Stomach (tissue), 4 donors: ENCODE data around the gene NKAIN2.

Experiments
- POLR2A ChIP-seq, 4 donors: fragments of 450-650 bp; IDR thresholded peaks; one replicate each; pipeline ENCODE4 v1.6.1; 2016; ENCODE audit warnings: antibody characterized with exemption in 4 of 4, control low read depth in 2 of 4, mild to moderate bottlenecking in 1 of 4, moderate library complexity in 1 of 4
- POLR2AphosphoS5 ChIP-seq, 3 donors: sonication (generic); formaldehyde crosslinking; IDR thresholded peaks; one replicate each; pipeline ENCODE4 v1.6.1; 2016; ENCODE audit warnings: antibody characterized with exemption in 3 of 3
- TF ChIP-seq, protein P1 (sequence below), 7 experiments: fragments of 450-650 bp in 4 of 7; fragments of 200-600 bp in 3 of 7; sonication (generic) in 3 of 7; IDR thresholded peaks; one replicate each; pipeline ENCODE4 v1.5.1; 2016 to 2019; ENCODE audit warnings: antibody characterized with exemption in 7 of 7, control low read depth in 2 of 7, mild to moderate bottlenecking in 1 of 7

DNA sequence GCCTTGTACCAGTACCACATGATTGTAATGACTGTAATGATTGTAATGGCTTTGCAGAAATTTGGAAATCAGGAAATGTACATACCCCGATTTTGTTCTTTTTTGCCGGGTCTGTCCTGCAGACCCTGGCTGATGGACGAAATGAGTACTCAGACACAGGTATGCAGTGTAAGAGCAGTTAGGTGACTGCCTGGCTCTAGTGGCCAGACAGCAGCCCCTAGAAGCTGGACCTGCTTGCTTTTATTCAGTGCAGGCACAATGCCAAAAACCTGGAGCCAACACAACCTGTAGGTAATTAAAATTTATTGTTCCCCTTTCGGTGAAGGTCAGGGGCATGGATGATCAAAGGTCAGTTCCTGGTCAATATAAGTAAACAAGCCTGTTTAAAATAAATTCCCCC lies 346.0 kb downstream of the NKAIN2 start:
- TF ChIP-seq, protein P1, sequence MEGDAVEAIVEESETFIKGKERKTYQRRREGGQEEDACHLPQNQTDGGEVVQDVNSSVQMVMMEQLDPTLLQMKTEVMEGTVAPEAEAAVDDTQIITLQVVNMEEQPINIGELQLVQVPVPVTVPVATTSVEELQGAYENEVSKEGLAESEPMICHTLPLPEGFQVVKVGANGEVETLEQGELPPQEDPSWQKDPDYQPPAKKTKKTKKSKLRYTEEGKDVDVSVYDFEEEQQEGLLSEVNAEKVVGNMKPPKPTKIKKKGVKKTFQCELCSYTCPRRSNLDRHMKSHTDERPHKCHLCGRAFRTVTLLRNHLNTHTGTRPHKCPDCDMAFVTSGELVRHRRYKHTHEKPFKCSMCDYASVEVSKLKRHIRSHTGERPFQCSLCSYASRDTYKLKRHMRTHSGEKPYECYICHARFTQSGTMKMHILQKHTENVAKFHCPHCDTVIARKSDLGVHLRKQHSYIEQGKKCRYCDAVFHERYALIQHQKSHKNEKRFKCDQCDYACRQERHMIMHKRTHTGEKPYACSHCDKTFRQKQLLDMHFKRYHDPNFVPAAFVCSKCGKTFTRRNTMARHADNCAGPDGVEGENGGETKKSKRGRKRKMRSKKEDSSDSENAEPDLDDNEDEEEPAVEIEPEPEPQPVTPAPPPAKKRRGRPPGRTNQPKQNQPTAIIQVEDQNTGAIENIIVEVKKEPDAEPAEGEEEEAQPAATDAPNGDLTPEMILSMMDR (IDR thresholded peaks at IDR 0.05) = no peak
- TF ChIP-seq POLR2AphosphoS5 (IDR thresholded peaks at IDR 0.05) (no peak), POLR2A (IDR thresholded peaks at IDR 0.05) (no peak)
